GM19099 (cell line): ENCODE measurements around the gene CHST12.

Experiments used
- POLR2A ChIP-seq: IDR thresholded peaks from 3 replicates; pipeline ENCODE4 v1.6.1; 2011; ENCODE audit warnings: low read depth; ENCODE audit not compliant: insufficient read length; ENCODE audit errors: extremely low read depth

The CHST12 gene

DNA sequence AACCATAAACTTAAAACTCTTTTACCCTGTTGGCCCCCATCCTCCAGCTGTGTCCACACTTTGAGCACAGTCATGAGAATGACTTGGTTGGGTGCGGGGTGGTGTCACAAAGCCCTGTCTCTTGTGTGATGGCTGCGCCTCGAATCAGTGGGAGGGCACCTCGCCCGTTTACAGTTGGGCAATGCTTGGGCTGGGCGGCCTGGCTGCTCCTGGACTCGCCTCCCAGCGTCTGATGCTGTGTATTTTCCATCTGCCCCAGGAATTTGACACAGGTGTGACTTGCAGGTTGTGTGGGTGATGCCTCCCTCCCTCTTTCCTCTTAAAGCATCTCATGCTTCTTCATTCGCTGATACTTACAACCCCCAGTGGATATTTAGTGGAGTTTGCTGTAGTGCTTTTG is 33.7 kb downstream of the CHST12 start:
- TF ChIP-seq POLR2A, result no peak

DNA sequence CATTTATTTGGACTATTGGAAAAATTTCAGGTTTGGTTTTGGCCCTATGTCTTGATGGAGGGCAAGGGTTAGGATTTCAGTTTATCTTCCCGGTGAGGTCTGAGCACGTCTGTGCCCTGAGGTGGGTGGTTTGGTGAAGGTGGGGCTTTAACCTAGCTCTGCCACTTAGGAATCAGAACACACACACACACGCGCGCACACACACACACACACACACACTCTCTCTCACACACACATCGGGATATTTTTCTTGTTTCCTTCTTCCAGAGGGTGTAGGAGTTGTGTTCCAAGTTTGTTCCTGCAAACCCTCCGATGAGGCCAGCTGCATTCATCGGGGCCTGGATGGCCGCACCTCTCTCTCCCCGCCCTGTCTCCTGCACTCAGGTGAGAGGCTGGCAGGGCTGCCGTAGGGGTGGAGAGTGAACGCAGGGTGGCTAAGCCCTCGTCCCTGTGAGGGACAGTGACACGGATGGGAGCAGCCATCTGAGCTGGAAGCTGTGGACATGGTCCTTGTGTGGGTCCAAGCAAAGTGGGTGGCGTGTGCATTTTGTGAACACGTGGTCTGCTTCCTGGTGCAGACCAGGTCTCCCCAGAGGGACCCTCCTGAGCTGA is 34.2 kb downstream of the CHST12 start:
- TF ChIP-seq POLR2A, result no peak

DNA sequence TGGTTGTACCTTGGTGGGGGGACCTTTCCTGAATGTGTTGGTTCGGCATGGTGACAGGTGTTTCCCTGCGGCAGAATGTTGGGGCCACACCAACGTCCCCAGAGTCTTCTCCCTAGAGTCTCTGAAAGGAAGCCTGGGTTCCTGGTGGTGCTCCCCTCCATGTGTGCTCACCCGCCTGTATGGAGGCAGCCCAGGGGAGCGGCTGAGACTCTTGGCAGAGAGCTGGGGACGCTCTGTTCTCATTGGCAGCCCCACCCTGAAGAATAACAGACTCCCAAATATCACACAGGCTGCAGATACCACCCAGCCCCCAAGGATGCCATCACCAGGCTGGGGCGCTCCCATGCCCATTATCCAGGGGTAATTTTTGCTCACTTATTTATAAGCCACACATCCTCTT is 34.8 kb downstream of the CHST12 start:
- TF ChIP-seq POLR2A, result no peak

DNA sequence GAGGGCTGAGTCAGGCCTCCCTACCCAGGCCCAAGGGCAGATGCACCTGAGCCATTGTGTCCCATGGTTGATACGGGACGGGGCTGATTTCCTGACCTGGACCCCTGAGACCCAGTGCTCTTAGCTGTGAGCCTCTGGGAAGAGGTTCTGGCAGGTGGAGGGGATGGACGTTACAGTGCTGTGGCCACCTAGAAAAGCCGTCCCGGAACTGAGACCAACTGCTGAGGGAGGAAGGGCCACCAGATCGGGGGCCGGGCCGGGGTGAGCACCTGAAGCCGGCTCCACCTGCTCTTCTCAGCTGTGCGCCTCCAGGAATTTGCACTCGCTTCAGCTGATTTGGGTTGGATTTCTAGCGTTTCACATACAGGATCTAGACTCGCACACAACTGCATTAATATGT is 35.4 kb downstream of the CHST12 start:
- TF ChIP-seq POLR2A, result no peak

DNA sequence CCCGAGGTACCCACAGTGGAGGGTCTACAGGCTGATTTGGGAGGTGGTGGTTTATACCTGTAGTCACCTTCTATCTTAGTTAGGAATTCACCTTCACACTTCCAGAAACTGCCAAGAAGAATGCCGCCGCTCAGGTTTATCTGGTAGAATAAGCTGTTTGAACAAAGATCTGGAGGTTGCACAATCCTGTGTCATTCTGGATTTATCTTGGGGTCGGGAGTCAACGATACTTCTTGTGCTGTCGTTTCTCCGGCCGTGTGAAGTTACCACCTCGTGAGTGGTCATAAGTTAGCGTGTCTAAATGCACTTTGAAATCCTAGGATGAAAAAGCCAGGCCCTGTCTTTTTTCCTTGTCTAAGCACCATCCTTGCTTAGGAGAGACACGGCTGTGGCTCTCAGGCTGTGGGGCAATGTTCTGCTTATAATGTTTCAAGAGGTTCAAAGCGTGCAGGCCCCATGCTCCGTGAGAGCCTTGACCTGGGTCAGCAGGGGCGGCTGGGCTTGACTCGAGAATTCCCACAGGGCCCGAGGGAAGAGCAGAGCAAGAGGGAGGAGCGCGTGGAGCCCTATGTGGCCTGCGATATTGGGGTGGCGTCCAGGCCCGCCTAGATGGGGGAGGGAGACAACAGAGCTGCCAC is 37.3 kb downstream of the CHST12 start:
- TF ChIP-seq POLR2A, result no peak

DNA sequence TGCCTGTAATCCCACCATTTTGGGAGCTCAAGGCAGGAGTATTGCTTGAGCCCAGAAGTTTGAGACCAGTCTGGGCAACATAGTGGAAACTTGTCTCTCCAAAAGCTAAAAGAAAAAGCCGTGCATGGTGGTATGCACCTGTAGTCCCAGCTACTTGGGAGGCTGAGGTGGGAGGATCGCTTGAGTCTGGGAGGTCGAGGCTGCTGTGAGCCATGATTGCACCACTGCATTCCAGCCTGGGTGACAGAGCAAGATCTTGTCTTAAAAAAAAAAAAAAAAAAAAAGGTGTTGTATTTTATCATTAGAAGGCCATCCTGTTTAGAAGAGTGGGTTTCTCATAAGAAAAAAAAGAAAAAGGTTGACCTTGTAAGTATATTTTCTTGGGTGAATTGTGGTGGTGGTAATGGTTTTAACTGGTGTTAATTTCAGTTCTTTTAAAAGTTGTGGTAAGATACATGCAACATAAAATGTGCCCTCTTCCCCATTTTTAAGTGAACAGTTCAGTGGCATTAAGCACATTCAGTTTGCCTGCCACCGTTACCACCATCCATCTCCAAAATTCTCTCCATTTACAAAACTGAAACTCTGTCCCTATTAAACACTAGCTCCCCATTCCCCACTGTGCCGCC is 38.1 kb downstream of the CHST12 start:
- TF ChIP-seq POLR2A, result no peak

DNA sequence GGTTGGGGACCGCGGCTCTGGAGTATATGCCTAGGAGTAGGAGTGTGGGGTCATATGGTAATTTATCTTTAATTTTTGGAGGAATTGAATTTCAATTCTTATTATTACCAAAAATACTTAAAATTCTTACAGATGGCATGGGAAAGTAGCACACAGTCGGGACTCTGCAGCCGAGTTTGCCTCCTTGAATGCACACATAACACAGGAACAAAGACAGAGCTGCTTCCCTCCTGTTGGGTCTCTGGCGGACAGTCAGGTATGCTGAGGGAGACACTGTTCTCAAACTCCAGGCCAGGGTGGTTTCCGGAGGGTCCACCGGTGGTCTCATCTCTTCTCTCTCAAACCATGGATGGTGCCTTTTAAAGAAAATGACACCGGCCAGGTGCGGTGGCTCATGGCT is 40.1 kb downstream of the CHST12 start:
- TF ChIP-seq POLR2A, result no peak

DNA sequence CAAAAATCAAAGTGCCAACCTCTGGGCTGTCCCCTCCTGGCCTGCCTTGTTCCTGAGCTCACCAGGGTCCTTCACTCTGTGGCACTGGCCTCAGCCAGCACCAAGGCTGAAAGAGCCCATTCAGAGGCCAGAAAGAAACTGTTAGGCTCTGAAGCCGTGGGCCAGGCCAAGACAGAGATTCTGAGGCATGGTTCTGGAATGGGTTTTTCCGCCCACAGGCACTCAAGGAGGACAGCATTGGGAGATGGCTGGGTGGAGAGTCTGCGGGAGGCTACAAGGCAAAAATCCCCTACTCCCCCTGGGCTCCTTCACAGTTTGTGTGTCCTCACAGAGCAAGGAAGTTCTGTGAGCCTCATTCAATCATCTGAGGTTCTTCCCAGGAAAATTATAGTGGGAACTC is 41.1 kb downstream of the CHST12 start:
- no peak for TF ChIP-seq POLR2A

DNA sequence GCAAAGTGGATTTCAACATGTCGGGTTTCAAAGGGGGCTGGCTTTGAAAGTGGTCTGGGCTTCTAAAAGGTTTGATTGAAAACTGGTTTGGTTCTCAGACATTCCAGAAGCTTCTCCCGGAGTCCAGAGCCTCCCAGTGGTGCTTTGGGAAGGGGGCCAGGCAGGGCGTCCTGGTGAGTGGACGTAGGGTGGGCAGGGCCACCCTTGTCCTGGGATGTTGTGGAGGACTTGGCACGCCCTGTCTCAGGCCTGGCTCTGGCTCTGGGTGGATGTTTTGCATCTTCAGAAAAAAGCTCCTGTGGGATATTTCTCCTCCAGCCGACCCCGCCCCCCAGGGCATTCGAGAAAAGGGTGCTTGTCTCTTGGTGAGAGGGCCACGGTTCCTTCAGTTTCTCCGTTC is 41.6 kb downstream of the CHST12 start:
- no peak for TF ChIP-seq POLR2A

DNA sequence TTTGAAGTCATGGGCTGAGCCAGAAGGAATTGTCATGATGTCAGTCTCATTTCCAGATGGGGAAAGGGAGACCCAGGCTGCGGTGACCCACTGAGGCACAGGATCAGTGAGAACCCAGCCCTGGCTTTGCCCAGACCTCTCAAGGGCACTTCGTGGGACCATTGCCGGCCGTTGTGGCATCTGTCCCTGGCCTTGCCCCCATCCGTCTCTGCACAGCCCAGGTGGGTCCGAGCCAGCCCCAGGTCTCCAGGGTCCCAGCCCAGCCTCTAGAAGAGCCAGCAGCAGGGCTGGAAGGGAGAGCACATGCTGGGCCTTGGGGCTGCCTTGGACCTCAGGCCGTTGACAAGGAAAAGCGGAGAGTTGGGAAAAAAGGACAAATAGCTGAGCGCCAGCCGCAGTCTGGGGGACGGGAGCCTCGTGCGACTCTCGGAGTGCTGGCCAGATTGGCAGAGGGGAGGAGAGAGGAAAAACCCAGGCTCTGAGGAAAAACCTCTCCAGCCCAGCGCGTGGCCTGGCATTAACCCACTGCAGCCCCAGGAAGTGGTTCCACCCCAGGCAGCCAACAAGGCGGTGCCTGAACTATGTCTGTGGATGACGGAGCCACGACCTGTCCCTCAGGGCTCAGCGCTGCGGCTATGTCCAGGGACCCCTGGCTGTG is 42.6 kb downstream of the CHST12 start:
- no peak for TF ChIP-seq POLR2A

DNA sequence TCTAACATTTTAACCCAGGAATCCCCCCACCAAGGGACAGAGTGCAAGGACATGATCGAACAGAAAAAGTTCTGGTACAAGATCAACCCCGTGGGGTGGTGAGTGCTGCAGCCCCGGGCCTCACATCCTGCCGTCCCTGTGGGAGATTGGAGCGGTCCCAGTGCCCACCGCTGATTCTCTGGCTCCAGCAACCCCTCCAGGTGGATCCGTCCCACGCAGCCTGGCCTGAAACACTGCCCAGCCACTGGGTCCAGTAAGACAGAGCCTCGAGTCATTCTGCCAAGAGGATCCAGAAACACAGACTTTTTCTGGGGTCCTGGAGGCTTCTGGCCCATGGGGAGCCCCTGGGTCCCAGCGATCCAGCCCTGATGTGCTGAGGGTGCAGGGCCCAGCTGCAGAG is 43.3 kb downstream of the CHST12 start:
- no peak for TF ChIP-seq POLR2A

DNA sequence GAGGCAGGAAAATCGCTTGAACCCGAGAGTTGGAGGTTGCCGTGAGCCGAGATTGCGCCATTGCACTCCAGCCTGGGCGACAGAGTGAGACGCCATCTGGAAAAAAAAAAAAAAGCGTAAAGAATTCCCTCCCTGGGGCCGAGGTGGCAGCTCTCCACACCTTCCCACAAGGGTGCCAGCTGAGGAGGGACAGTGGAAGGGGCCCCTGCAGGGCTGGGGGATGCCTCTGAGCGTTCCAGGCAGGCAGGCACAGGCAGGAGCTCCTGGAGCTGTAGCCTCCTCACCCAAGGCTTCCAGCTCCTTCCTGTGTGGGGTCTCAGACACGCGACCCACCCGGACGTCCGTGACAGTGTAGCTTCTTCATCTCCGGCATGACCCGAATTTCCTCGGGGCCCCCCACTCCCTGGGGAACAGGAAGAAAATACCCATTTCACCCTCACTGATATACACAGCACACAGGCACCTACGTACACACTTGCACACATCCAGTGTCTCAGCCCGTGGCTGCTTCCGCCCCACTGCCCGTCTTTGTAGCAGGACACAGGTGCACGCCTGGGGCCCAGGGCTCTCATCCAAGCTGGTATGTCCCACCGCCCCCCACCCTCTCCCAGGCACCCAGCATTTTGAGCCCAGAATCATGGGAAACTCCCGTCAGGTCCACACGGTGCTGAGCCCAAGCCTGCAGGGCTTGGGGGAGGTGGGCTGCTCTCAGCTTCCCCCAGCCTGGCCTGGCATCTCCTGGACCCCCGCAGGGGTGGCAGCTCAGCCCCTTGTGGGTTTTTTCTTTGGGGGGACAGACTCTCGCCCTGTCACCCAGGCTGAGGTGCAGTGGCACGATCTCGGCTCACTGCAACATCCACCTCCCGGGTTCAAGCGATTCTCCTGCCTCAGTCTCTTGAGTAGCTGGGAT is 47.0 kb downstream of the CHST12 start:
- no peak for TF ChIP-seq POLR2A

DNA sequence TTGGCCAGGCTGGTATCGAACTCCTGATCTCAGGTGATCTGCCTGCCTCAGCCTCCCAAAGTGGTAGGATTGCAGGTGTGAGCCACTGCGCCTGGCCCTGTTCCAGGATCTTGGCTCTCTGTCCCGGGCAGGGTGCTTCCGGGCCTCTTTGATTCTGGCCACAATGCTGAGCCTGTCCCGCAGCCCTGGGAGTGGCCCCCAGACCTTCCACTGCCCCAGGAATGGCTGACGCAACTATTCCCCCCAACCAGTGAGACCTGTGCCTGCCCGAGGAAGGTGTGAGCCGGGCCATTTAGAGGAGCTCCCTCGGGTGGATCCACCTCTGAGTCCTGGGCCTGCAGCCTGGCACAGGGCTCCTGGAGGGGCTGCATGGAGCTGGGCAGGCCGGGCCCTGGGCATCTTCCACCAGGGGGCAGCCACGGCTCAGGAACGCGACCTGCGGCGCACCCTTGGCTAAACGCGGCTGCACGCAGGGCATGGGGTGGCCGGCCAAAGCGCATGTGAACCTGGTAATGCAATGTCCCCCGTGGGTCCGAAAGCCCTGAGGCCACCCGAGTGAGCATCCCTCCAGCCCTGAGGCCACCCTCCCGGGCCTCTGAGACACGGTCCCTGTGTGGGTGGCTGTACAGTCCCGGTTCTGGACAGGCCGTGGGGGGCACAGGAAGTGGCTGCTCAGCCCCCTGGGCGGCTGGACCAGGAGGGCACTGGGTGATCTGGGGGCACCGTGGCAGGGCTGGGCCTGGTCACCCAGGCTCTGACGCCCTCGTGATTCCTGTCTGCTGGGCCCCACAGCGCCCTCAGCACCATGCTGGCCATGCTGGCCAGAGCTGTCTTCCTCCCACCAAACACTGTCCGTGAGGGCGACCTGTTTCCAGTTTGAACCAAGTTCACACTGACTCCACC is 48.0 kb downstream of the CHST12 start:
- TF ChIP-seq POLR2A, result no peak

DNA sequence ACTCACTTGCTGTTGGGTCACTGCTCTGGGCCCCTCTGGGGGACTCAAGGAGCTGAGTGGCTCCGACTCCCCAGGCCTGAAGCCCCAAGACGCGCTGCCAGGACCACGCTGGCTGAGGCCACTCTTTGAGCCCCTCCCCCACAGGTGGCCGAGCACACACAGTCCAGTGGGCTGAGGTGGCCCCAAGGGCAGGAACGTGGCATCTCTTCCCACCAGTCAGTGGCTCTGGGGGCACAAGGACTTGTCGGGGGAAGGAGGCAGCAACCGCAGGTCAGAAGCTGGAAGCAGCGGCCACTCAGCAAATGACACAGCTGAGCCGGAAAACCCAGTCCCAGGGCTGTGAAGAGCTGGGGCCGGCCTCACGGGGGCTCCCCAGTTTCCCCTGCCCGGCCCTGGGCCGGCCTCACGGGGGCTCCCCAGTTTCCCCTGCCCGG is 48.7 kb downstream of the CHST12 start:
- no peak for TF ChIP-seq POLR2A
